HG03064 (cell line): ENCODE data around the gene ELF4.

Experiments used
- ATAC-seq: cut with Tn5 transposase; IDR thresholded peaks from one replicate; pipeline ENCODE4 v1.9.1; 2021; ENCODE audit warnings: low read depth; ENCODE audit not compliant: unreplicated experiment

The ELF4 gene

DNA sequence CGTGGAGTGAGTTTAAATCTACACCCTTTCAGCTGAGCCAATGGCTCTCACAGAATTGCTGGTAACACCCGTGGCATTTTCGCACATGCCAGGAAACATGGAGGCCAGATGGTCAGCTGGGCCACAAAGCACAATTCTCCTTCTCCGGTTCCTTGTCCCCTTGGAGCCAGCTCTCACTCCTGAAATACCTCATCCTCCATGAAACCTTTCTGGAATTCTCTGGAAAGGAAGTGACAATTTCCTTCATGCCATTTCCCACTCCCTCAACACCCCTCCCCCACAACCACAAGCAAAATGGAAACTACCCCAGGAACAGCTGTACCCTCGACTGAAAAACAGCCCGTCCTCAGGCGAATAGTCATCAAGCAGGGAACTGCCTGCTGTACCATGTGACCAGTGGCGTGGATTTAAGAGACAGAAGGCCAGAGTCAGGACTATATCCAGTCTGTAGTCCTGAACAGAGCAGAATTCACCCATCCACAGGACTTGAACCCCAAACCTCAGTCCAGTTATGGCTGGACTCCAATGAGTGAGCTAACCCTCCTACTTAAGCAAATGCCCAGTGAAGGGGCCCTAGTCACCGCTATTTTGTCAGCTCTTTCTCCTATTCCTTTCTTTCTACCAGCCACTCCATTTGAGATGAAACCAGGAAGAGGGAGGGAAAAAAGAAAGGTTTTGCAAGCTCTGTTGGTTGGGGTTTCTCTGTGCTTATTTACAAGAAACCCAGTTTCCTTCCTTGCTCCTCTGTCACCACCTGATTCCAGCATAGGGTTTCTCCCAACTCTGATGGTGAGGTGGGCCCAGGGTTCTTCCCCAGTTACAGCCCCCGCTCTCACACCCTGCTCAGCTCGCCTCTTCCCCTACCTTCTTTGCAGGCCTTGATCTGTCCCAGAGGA is 24.5 kb downstream of the ELF4 start:
- ATAC-seq = no peak

DNA sequence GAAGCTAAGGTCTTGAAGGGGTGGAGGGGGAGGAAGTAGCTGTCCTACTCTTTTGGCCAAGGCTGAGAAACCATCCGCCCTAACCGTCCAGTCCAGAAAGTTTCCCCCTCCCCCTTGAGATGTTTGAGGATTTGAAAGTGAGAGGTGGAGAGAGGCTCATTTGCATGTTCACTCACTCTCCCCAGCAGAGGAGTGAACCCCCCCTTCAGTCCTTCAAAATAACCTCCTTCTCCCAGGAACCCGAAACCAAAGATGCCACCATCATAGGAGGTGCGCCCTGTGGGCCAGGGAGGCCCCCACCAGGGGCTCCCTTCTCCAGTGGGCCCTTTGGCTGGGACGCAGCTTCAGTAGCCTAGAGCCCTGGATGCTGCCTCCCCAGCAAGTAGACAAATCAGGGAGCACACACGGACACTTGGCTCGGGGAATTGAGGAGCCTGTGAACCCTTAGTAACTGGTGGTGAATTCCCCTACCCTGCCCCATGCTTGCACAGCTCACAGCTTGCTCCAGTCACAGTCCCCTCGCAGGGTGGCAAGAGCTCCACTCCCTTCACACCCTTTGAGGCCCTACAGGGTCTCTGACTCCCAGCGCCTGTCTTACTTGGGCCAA is 25.6 kb downstream of the ELF4 start:
- ATAC-seq = peak; percentile 34

DNA sequence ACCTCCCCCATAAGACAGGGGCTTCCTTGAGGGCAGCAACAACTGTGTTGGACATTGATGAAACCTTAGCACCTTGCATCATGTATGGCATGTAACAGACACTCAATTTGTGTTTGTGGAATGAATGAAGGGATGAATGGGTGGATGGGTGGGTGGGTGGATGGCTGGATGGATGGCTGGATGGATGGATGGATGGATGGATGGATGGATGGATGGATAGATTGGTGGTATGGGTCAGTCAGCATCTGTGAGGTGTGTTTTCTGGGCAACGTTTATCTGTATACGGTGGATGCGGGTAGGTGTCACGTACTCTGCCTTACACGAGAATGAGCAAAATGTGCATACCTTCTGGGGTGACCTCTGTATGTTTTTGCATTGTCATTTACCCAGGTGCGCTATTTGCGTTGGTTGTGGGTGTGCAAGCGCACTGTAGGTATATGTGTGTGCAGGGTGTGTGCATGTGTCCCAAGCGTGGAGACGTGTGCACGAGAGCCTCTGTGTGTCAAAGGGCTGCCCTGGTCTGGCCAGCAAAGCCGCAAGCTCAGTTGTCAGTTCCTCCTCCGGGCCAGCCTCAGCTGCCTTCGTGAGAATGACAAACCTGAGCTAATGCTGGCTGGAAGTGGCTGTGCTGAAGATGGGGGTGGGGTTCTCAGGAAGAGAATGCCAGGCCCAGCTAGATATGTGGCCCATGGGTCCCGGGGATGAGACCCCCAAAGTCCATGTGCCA is 26.5 kb downstream of the ELF4 start:
- ATAC-seq = no peak

DNA sequence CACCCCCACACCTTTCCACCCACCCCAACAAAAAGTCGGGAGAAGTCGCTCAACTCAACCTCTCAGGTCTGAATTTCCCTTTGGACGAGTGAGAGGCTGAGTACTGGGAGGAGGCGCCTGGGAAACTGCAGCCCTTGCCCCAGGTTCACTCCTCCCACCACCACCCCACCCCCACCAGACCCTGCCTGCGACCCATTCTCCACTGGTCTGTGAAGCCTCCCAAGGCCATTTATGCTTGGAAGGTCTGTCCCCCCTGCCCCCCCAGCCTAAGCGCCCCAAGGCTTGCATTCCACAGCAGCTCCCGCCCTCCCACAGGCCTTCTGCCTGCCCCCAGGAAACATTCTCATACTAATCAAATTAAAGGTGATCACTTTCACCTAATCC is 27.2 kb downstream of the ELF4 start:
- no peak for ATAC-seq

DNA sequence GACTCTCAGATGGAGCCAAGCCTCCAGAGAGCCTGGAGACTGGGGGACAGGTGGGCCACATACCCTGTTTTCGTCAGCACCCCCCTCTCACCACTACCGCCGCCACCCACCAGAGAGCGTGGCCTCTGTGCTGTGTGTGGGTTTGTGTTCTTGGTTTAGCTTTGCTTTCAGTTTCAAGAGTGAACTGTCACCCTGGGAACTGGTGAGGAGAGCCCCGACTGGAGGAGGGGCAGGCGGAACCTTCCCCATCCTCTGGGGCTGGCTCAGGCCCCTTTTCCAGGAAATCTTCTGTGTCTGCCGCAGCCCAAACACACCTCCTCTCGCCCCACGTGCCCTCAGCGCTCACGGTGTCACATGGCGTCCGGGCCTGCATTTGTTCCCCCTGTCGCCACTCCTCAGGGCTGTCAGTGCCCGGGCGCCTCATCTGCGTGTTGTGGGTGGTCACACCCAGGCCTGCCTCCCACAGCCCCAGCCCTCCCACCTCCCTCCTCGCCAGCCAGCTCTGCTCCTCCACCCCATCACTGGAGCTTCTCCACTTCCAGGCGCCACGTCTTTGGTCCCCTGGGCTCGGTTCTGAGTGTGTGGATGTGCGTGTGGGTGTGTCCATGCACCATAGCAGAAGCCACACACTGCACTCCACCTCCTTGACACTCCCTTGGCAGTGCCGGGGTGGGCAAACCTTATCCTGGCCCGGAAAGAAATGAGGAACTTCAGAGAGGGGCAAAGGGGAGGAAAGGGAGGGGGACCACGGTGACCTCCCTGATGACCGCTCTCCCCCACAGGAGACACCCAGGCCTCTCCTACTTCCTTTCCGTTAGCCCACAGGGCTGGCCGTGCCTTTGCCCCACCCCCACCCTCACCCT is 27.8 kb downstream of the ELF4 start:
- peak; percentile 38 for ATAC-seq

DNA sequence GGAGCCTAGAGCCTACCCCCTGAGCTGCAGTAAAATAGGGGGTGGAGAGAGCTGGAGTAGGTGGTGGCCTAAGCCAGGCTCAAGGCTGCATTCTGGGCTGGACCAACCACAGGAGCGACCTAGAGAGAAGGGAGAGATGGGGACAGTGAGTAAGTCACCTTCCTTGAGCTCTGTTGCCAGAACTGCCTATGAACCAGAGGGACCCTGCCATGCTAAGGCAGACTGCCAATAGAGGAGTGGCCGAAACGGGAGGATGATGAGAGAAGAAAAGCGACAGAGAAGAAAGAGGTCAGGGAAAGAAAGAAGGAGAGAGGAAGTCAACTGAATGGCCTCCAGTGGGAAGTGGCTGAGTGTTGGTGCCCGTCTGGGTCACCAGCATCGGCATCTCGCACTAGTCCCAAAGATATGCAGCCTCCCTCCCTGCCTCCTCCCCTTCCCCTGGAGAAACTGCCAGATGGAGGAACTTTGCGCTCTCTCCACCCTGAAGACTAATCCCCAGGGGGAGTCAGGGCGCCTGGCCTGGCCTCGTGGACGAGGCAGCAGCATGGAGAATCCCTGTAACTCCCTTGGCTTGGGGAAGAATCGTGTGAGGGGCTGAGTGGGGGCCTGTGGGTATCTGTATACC is 28.8 kb downstream of the ELF4 start:
- ATAC-seq = no peak

DNA sequence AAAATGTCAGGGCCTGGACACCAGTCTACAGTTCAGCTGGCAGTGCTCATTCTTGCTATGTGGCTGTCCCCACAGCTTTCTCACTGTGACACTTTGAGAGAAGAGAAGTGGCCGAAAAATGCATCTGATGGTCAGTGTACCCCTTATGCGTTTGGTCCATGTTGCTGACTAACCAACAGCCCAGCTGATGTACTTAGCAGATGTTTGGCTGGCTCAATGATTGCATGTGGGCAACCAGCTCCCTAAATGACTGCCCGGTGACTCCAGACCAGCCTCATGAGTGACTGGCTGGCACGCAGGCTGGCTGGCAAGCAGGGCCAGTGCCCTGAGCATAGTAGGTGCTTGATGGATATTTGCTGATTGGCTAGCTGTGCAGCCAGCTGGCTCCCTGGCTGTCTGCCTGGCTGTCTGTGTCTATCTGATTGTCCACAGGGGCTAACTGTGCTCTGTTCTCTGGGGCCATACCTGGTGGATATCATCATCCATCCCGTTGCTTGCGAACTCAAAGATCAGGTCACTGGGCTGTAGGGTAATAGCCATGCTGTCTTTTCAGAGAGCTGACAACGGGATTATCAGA is 29.4 kb downstream of the ELF4 start:
- no peak for ATAC-seq

DNA sequence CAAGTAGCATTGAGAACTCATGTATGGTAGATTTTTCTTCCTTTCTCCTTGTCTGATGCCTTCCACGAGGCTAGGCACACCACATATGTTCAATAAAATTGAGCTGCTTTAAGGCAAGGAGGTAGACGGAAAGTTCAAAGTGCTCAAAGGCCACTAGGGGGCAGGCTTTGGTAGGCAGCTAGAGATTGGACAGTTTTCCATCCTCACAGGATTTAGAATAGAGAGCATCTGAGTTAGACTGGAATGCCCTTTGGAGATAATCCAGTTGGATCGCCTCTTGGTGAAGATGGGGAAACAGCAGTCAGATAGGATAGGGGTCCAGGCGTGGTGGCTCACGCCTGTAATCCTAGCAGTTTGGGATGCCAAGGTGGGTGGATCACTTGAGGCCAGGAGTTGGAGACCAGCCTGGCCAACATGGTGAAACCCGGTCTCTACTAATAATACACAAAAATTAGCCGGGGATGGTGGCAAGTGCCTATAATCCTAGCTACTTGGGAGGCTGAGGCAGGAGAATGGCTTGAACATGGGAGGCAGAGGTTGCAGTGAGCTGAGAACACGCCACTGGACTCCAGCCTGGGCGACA is 30.4 kb downstream of the ELF4 start:
- no peak for ATAC-seq

DNA sequence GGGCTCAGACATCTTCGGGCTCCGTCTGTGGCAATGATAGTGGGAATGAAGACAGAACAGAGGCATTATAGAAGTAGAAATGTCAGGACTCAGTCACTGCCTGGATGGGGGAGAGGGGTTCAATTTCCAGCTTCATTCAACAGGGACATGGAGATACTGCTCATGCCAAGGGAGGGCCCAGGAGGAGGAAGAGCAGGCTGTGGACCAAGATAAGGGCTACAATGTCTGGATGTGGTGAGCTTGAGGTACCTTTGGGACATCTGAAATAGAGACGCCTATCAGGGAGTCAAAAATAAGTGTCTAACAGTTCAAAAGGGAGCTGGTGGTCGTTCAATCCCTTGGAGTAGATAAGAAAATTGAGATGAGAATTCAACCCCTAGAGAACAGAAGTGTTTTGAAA is 34.5 kb downstream of the ELF4 start:
- ATAC-seq = no peak

DNA sequence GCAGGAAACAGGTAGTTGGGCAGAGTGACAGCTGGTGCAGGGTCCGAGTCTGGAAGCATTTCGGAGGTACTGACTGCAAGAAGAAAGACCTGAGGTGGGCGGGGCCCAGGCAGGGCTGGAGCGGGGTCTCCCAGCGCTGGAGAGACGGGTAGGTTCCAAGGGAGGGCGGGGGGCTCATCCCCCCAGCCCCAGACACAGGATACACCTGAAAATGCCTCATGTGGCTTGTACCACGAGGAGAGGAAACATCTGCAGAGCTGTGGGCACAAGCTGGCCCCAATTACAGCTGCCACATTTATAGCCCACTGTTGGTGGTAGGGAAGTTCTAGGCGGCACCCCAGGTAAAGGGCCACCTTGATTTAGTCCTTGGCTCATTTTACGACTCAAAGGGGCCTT is 38.0 kb downstream of the ELF4 start:
- ATAC-seq = no peak

DNA sequence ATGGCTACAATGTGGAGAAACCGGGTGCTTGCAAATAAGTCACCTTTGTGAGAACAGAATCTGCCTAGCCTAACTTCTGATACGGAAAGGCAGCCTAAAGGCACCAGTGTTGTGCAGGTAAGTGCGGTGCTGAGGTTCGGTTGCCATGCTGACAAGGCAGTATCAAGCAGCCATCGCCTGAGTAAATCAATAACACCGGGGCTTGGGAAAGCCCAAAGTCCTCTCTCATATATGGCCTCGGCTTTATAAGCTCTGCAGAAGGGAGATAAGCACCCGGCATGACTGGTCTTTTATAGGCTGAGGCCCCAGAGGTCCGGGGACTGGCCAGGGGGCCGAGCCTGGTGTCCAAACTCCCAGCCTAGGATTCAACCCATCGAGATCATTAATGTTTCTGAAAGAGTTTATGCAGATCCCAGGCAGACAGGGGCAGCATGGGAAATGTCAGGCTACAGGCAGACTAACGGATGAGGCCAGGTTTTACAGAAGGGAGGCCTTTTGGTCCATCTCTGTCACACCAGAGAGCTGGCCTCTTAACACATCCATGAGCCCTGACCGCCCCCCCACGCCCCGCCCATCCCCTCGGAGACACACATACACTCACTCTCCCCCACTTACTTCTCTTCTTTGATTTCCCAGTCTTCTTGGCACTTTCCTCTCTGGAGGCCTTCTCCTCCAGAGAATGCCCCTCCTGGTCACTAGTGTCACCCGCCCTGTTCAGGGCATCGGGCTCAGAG is 38.5 kb downstream of the ELF4 start:
- ATAC-seq = no peak

DNA sequence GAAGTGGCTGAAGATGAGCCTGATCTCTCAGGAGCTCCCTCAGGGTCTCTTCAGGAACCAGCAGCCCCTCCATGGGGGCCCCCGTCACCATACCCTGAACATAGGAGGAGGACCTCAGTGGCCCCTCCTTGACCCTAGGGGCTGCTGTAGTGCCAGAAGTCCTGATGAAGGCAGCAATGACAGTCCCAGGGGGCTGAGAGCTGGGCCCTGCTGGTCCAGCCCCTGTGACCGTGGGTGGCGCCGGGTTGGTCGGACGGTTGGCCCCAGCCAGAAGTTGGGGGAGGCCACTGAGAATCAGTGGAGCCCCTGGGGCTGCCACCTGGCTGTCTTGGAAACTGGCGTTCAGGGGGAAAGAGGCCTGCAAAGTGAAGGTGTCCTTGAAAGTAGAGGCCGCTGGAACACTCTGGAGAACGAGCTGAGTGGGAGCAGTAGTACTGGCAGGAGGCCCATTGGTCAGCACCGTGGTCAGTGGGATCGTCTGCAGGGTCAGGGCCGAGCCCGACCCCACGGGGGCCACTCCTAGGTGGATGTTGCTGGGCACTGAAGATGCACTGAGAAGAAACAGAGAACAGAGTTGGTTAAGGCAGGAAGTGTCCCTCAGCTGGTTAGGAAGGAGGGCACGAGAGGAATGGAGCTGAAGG is 43.2 kb downstream of the ELF4 start:
- ATAC-seq = no peak

DNA sequence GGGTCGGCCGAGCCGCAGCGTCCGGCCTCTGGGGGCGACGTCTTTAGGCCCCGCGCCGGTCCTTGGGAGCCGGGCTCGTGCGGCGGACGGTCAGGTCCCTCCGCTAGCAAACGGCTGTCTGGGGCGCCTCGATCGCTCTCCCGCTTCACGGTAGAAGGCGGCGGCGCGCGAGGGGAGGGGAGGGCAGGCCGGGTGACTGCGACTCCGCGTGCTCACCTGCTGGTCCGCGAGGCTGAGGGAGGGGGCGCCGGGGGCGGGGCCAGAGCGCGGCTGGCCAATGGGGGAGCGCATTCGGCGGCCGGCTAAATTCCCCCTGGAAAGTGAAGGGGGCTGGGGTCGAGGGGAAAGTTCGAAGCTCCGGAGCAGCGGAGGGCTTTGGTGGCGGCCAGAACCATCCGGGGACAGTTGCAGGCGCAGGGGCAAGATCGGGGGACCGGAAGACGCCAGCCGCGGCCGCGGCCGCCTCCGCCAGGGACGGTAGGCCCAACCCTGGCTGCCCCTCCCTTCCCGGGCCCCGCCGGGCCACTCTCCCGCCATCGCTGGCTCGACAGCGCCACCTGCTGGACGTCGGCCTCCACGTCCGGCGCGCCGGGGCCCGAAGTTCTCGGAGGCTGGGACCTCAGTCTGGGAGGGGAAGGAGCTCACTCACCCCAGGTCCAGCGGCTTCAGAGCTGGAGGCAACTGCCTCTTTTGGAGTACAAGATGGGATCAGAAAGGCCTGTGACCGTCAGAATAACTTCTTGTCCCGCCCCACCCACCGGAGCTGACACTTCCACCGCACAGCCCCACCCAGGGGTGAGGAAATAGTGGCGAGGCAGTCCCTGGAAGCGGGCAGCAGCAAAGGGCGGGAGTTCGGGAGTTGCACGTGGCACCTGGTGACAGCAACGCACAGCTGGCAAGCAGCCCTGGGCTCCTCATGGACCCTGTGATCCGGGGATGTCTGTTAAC is 49.9 kb downstream of the ELF4 start:
- ATAC-seq = peak; percentile 86

DNA sequence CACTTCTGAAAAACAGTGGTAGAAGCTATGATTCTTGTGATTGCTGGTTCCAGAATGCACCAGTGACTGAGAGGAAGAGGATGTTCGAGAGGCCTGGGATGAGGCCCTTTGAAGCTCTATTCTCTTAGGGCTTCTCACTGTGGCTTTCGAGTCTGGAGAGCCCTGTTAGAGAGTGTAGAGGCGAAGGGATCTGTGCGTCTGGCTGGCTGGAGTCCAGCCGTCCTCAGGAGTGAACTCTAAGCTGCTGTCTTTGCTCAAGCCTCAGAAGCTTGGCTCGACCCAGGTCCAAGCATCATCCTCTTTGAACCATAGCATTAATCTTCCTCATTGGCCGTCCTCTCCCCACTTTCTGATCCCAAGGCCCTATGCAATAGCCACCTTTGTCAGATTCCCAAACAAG is 51.6 kb downstream of the ELF4 start:
- ATAC-seq = no peak

DNA sequence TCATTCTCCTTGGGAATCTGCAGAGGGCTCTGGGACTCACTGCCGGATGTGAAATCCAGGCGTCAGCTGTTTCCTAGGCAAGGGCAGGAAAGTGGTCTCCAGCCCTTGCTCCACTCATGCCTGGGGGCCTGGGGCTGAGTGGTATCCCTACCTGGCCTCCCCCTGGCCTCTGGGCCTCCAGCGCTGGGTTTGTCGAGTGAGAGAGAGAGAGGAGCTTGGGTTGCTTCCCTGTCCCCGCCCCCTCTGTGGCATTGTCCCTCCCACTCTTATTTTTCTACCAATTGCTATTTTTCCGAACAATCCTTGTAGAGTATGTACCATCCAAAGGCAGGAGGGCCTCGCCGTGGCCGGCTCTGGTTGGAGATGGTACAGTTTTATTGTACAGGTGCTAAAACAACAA is 53.1 kb downstream of the ELF4 start:
- no peak for ATAC-seq

DNA sequence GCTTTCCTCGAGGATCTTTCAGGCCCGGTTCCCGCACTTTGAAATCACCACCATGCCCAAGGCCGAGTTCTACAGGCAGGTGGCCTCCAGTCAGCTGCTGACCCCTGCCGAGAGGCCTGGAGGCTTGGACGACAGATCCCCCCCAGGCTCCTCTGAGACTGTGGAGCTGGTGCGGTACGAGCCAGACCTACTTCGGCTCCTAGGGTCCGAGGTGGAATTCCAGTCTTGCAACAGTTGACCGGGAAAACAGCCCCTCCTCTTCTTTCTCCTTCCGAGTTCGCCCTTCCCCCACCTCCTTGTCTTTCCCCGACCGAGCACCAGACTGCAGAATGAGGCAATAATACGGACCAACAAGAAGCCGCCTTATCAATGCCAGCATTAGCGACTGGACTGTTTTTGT is 54.4 kb downstream of the ELF4 start:
- no peak for ATAC-seq

DNA sequence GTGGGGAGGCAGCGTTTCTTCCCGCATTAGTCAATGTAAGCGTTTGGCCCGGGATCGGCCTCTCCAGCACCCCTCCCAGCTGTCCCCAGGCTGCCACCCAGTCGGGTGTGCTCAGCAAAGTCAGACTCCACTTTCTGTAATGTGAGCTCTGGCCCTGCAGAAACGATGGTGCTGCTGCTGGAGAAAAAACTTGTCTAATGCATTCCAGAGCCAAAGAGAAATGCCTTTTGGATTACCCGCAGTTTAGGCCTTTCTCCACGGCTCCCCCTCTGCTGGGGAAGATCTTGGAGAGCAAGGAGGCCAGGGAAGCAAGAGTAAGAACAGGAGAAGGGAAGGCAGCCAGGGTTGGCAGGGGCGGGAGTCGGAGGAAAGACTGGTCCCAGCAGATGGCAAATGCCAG is 55.2 kb downstream of the ELF4 start:
- no peak for ATAC-seq
